Upper lobe of left lung (tissue), 6 donors: ENCODE data around the gene ARAP2. TPM values are rescaled to one million over a fixed set of nuclear protein-coding genes. Genes with fewer than 3 reads are reported as not detected.

Source experiments
- ATAC-seq, 2 donors: fragments of 200-7000 bp; cut with Tn5 transposase; one replicate each; pipeline ENCODE4 v1.9.1; 2022; ENCODE audit warnings: mild to moderate bottlenecking in 2 of 2, moderate library complexity in 2 of 2; ENCODE audit not compliant: low FRiP score in 2 of 2
- DNase-seq, 2 donors: peaks; one replicate each; pipeline ENCODE4 v3.0.0-alpha.2; 2019 to 2020
- H3K27ac ChIP-seq, 4 donors: fragments of 200-600 bp; sonication (generic); one replicate each; pipeline ENCODE4 v1.5.1; 2016 to 2019
- H3K27me3 ChIP-seq, 4 donors: fragments of 200-600 bp; sonication (generic); one replicate each; pipeline ENCODE4 v1.5.1; 2017 to 2019
- H3K36me3 ChIP-seq, 4 donors: fragments of 200-600 bp; sonication (generic); one replicate each; pipeline ENCODE4 v1.5.1; 2016 to 2019
- H3K4me1 ChIP-seq, 4 donors: fragments of 200-600 bp; sonication (generic); one replicate each; pipeline ENCODE4 v1.5.1; 2018 to 2019
- H3K4me3 ChIP-seq, 4 donors: fragments of 200-600 bp; sonication (generic); one replicate each; pipeline ENCODE4 v1.5.1; 2017 to 2019; ENCODE audit warnings: mild to moderate bottlenecking in 2 of 4, moderate library complexity in 1 of 4
- H3K9me3 ChIP-seq, 4 donors: fragments of 200-600 bp; sonication (generic); one replicate each; pipeline ENCODE4 v1.5.1; 2018 to 2019
- EP300 ChIP-seq, 4 donors: sonication (generic); formaldehyde crosslinking; IDR thresholded peaks; one replicate each; pipeline ENCODE4 v1.5.1; 2017; ENCODE audit warnings: antibody characterized with exemption in 4 of 4, control low read depth in 2 of 4
- POLR2A ChIP-seq, 4 donors: fragments of 450-650 bp; IDR thresholded peaks; one replicate each; pipeline ENCODE4 v1.5.1; 2016 to 2017; ENCODE audit warnings: antibody characterized with exemption in 4 of 4, mild to moderate bottlenecking in 2 of 4
- POLR2AphosphoS5 ChIP-seq, 2 donors: sonication (generic); formaldehyde crosslinking; IDR thresholded peaks; one replicate each; pipeline ENCODE4 v1.5.1; 2017; ENCODE audit warnings: antibody characterized with exemption in 2 of 2
- WGBS, 2 donors: methylation state at CpG; one replicate each; pipeline ENCODE4 v1.1.5; 2017 to 2018; 5-methylcytosine and 5-hydroxymethylcytosine counted together
- total RNA-seq, 6 donors: library from RNA; depleted of rRNA in 4 of 6; stranded (reverse); fragments of >200 nt in 4 of 6; gene quantifications; one replicate each; pipeline versions ENCODE4 v1.1.0 to v1.2.1, GENCODE V29; 2016 to 2021
- TF ChIP-seq, protein P1 (sequence below), 6 experiments: fragments of 450-650 bp in 4 of 6; fragments of 200-600 bp in 2 of 6; sonication (generic) in 2 of 6; IDR thresholded peaks; one replicate each; pipeline ENCODE4 v1.5.1; 2016 to 2019; ENCODE audit warnings: antibody characterized with exemption in 6 of 6
- donor health status: DM: no; HTN: no; CAD: no; lungs with moderate emphysema.
- donor health status: DM: no; HTN: yes; CAD: no; lungs with severe emphysema.

The ARAP2 gene
- total RNA-seq, 6 donors from 2014 or later: 35.6 to 270 (median 95.2) TPM

DNA sequence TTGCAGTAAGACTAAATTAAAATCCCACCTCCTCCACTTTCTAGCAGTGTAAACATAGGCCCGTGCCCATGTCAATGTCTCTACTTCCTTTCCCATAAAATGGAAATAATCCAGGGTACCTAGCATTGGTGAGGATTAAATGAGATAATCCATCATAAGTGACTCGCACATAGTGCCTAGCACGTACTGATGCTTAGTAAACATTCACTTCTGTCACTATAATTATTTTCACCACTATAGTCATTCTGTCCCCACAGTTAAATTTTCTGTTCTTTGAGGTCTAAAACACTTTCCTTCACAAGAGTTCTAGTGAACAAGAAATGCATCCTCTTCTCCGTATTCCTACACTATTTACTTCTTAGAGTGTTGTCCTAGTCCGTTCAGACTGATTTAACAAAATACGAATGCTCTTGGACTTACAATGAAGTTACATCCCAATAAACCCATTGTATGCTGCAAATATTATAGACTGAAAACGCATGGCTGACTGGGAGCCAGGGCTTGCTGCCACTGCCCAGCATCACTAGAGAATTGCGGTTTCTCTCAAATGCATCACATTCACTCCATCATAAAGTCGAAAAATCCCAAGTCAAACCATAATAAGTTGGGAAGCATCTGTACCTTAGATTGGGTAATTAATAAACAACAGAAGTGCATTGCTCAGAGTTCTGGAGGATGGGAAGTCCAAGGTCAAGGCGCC is 10.6 kb downstream of the ARAP2 start:
- TF ChIP-seq, protein P1, sequence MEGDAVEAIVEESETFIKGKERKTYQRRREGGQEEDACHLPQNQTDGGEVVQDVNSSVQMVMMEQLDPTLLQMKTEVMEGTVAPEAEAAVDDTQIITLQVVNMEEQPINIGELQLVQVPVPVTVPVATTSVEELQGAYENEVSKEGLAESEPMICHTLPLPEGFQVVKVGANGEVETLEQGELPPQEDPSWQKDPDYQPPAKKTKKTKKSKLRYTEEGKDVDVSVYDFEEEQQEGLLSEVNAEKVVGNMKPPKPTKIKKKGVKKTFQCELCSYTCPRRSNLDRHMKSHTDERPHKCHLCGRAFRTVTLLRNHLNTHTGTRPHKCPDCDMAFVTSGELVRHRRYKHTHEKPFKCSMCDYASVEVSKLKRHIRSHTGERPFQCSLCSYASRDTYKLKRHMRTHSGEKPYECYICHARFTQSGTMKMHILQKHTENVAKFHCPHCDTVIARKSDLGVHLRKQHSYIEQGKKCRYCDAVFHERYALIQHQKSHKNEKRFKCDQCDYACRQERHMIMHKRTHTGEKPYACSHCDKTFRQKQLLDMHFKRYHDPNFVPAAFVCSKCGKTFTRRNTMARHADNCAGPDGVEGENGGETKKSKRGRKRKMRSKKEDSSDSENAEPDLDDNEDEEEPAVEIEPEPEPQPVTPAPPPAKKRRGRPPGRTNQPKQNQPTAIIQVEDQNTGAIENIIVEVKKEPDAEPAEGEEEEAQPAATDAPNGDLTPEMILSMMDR (IDR thresholded peaks at IDR 0.05): no peak
- no peak for TF ChIP-seq POLR2AphosphoS5 (IDR thresholded peaks at IDR 0.05)
- no peak for TF ChIP-seq POLR2A (IDR thresholded peaks at IDR 0.05)
- TF ChIP-seq EP300 (IDR thresholded peaks at IDR 0.05): no peak
- ATAC-seq (no peak), DNase-seq (no peak)
- peaks cover 0 to 4% (median 0%) of the 10 kb centered on the region in 4 donors for H3K4me1 ChIP-seq
- H3K9me3 ChIP-seq: no peaks in the 10 kb centered on the region
- WGBS, 2 donors: 91 to 93% methylated on average over 10 of the region's 10 CpGs
- H3K36me3 ChIP-seq: peaks cover 0 to 2% (median 0%) of the 10 kb centered on the region in 4 donors
- no peak overlapping the region for H3K4me3 ChIP-seq
- no peak overlapping the region for H3K27ac ChIP-seq
- H3K27me3 ChIP-seq: no peaks in the 10 kb centered on the region

GRCh38 chr4:36230534-36230933 is 13.8 kb downstream of the ARAP2 start:
- Histone ChIP-seq H3K4me3 (no peak overlapping the region), H3K9me3 (no peaks in the 10 kb centered on the region), H3K36me3 (peaks cover 0 to 2% (median 0%) of the 10 kb centered on the region in 4 donors), H3K4me1 (peaks cover 0 to 5% (median 2%) of the 10 kb centered on the region in 4 donors), H3K27ac (no peak overlapping the region), H3K27me3 (no peaks in the 10 kb centered on the region)
- DNase-seq (no peak), ATAC-seq (no peak)
- WGBS, 2 donors: 93 to 95% methylated on average over 3 of the region's 3 CpGs
- no peak for TF ChIP-seq POLR2AphosphoS5 (IDR thresholded peaks at IDR 0.05)
- TF ChIP-seq EP300 (IDR thresholded peaks at IDR 0.05): no peak
- TF ChIP-seq, protein P1 (IDR thresholded peaks at IDR 0.05): no peak
- TF ChIP-seq POLR2A (IDR thresholded peaks at IDR 0.05): no peak

- Histone ChIP-seq H3K27me3 (no peaks in the 10 kb centered on the region), H3K36me3 (peaks cover 0 to 2% (median 0%) of the 10 kb centered on the region in 4 donors), H3K4me3 (no peak overlapping the region), H3K9me3 (no peaks in the 10 kb centered on the region), H3K27ac (no peak overlapping the region), H3K4me1 (peaks cover 0 to 11% (median 8%) of the 10 kb centered on the region in 4 donors)
- 68 to 73% methylated on average over 5 of the region's 5 CpGs for WGBS, 2 donors
- no peak for TF ChIP-seq POLR2AphosphoS5 (IDR thresholded peaks at IDR 0.05)
- no peak for TF ChIP-seq EP300 (IDR thresholded peaks at IDR 0.05)
- no peak for TF ChIP-seq POLR2A (IDR thresholded peaks at IDR 0.05)
- TF ChIP-seq, protein P1 (IDR thresholded peaks at IDR 0.05): no peak
- DNase-seq (no peak), ATAC-seq (no peak)
Measured at GRCh38 chr4:36227913-36228312, 16.4 kb downstream of the ARAP2 start.

DNA sequence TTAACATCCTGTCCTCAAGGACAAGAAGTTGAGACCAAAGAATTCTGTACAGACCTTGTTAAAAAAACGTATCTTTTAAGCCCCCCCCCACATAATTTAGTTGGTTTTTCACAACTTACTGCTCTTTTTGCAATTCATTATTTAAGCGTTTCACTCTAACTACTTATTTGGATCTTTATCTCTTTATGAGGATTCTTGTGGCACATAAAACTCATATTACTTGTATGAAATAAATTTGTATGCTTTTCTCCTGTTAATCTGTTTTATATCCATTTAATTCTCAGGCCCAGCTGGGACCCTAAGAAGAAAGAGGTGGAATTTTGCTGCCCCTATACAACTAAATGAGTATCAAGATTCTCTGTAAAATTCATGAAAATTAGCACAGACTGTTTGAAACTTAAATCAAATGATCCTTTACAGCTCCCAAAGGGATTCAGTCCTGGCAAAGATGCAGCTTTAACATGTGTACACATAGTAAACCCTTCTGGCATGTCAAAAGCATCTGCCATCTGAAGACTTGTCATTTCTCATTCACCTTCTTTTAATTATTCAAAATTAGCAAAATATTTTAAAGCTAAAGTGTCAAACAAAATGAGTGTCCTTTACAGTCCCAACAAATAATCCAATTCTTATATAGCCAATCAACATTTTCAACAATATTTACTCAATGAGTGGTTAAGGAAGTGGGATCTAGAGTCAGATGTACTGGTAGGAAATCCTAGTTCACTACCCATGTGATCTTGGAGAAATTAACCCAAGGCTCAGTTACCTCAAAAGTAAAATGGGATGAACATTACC is 17.7 kb downstream of the ARAP2 start:
- Histone ChIP-seq H3K27me3 (no peaks in the 10 kb centered on the region), H3K4me3 (no peak overlapping the region), H3K9me3 (no peaks in the 10 kb centered on the region), H3K4me1 (peaks cover 0 to 11% (median 8%) of the 10 kb centered on the region in 4 donors), H3K36me3 (peaks cover 0 to 2% (median 0%) of the 10 kb centered on the region in 4 donors), H3K27ac (no peak overlapping the region)
- WGBS, 2 donors: 78 to 81% methylated on average over 2 of the region's 2 CpGs
- TF ChIP-seq EP300 (IDR thresholded peaks at IDR 0.05): no peak
- no peak for TF ChIP-seq POLR2AphosphoS5 (IDR thresholded peaks at IDR 0.05)
- TF ChIP-seq POLR2A (IDR thresholded peaks at IDR 0.05): no peak
- TF ChIP-seq, protein P1 (IDR thresholded peaks at IDR 0.05): no peak
- ATAC-seq (no peak), DNase-seq (no peak)
